H9 (cell line): ENCODE results near the gene UBE2L3. TPM values are rescaled to one million over a fixed set of nuclear protein-coding genes. Genes with fewer than 3 reads are reported as not detected.
A peak's percentile ranks its signal among the peaks of the same experiment; 100 is the strongest.

Experiments used
- DNase-seq: peaks from one replicate; pipeline ENCODE4 v3.0.0-alpha.2; 2017
- H2AFZ ChIP-seq: one replicate; pipeline ENCODE4 v1.6.1; 2013; ENCODE audit warnings: mild to moderate bottlenecking, low read length, control low read depth, moderate library complexity
- H2AK5ac ChIP-seq: 2 replicates; pipeline ENCODE4 v1.6.1; 2013; ENCODE audit warnings: low read length, control low read depth, mixed read lengths; ENCODE audit not compliant: insufficient read length
- H2BK120ac ChIP-seq: one replicate; pipeline ENCODE4 v1.6.1; 2013; ENCODE audit warnings: low read depth, mild to moderate bottlenecking, low read length, control low read depth, inconsistent platforms; ENCODE audit not compliant: poor library complexity, severe bottlenecking
- H2BK12ac ChIP-seq: 2 replicates; pipeline ENCODE4 v1.6.1; 2013; ENCODE audit warnings: low read length, control low read depth, mixed read lengths, low read depth; ENCODE audit not compliant: insufficient read length
- H2BK15ac ChIP-seq: 2 replicates; pipeline ENCODE4 v1.6.1; 2013; ENCODE audit warnings: low read depth, low read length, control low read depth
- H2BK20ac ChIP-seq: one replicate; pipeline ENCODE4 v1.6.1; 2013; ENCODE audit warnings: low read depth, mild to moderate bottlenecking, low read length, control low read depth, inconsistent platforms; ENCODE audit not compliant: poor library complexity, severe bottlenecking
- H2BK5ac ChIP-seq: 2 replicates; pipeline ENCODE4 v1.6.1; 2013; ENCODE audit warnings: low read length, control low read depth, mixed read lengths; ENCODE audit not compliant: insufficient read length
- H3K14ac ChIP-seq: 2 replicates; pipeline ENCODE4 v1.6.1; 2013; ENCODE audit warnings: low read length, control low read depth; ENCODE audit not compliant: insufficient read depth
- H3K18ac ChIP-seq: 2 replicates; pipeline ENCODE4 v1.6.1; 2013; ENCODE audit warnings: low read depth, mild to moderate bottlenecking, mixed read lengths, low read length, control low read depth; ENCODE audit not compliant: insufficient read length
- H3K23ac ChIP-seq: 2 replicates; pipeline ENCODE4 v1.6.1; 2013; ENCODE audit warnings: low read length, control low read depth, mixed read lengths, low read depth; ENCODE audit not compliant: insufficient read length
- H3K23me2 ChIP-seq: 2 replicates; pipeline ENCODE4 v1.6.1; 2013; ENCODE audit warnings: low read depth, mild to moderate bottlenecking, mixed read lengths, low read length, control low read depth; ENCODE audit not compliant: insufficient read length, poor library complexity, severe bottlenecking
- H3K27ac ChIP-seq: 2 replicates; pipeline ENCODE4 v1.5.1; 2013; ENCODE audit warnings: low read length, control low read depth, mixed read lengths, low read depth; ENCODE audit not compliant: insufficient read length
- H3K27me3 ChIP-seq: 2 replicates; pipeline ENCODE4 v1.6.1; 2013; ENCODE audit warnings: low read length, control low read depth, inconsistent platforms; ENCODE audit not compliant: insufficient read depth
- H3K4ac ChIP-seq: 2 replicates; pipeline ENCODE4 v1.6.1; 2013; ENCODE audit warnings: low read depth, mild to moderate bottlenecking, control low read depth, inconsistent platforms, low read length, moderate library complexity
- H3K4me1 ChIP-seq: 2 replicates; pipeline ENCODE4 v1.6.1; 2013; ENCODE audit warnings: low read length, control low read depth, inconsistent platforms; ENCODE audit not compliant: insufficient read depth
- H3K4me2 ChIP-seq: 2 replicates; pipeline ENCODE4 v1.6.1; 2013; ENCODE audit warnings: low read length, control low read depth, mixed read lengths; ENCODE audit not compliant: insufficient read length, insufficient read depth
- H3K56ac ChIP-seq: 2 replicates; pipeline ENCODE4 v1.6.1; 2013; ENCODE audit warnings: low read depth, mild to moderate bottlenecking, mixed read lengths, low read length, control low read depth; ENCODE audit not compliant: insufficient read length
- H3K79me1 ChIP-seq: 2 replicates; pipeline ENCODE4 v1.6.1; 2013; ENCODE audit warnings: low read depth, mild to moderate bottlenecking, moderate library complexity, low read length, control low read depth, inconsistent platforms; ENCODE audit not compliant: insufficient read depth, poor library complexity, severe bottlenecking
- H3K79me2 ChIP-seq: 2 replicates; pipeline ENCODE4 v1.6.1; 2013; ENCODE audit warnings: low read length, control low read depth, inconsistent platforms; ENCODE audit not compliant: insufficient read depth
- H3K9ac ChIP-seq: 2 replicates; pipeline ENCODE4 v1.6.1; 2013; ENCODE audit warnings: low read length, control low read depth, mixed read lengths; ENCODE audit not compliant: insufficient read length; ENCODE audit errors: extremely low read depth
- H3K9me3 ChIP-seq: one replicate; pipeline ENCODE4 v1.6.1; 2013; ENCODE audit warnings: low read depth, low read length, inconsistent platforms; ENCODE audit not compliant: control insufficient read depth
- H3T11ph ChIP-seq: one replicate; pipeline ENCODE4 v1.6.1; 2013; ENCODE audit warnings: mild to moderate bottlenecking, low read length, control low read depth, inconsistent platforms
- H4K20me1 ChIP-seq: one replicate; pipeline ENCODE4 v1.6.1; 2013; ENCODE audit not compliant: control insufficient read depth, insufficient read length, insufficient read depth
- H4K5ac ChIP-seq: 2 replicates; pipeline ENCODE4 v1.6.1; 2013; ENCODE audit warnings: low read depth, mild to moderate bottlenecking, mixed read lengths, low read length, control low read depth; ENCODE audit not compliant: insufficient read length
- H4K8ac ChIP-seq: replicated peaks from 2 replicates; pipeline ENCODE4 v1.6.1; 2013; ENCODE audit warnings: low read length, control low read depth, mixed read lengths, low read depth; ENCODE audit not compliant: insufficient read length
- H4K91ac ChIP-seq: 2 replicates; pipeline ENCODE4 v1.6.1; 2013; ENCODE audit warnings: low read depth, mild to moderate bottlenecking, moderate library complexity, mixed read lengths, low read length, control low read depth; ENCODE audit not compliant: insufficient read length
- H3K27ac Mint-ChIP-seq, 3 experiments: 2 replicates in 2 of 3; 3 replicates in 1 of 3; pipeline ENCODE4 v1.8.0; 2020 to 2021; ENCODE audit warnings: mixed read lengths in 3 of 3, mild to moderate bottlenecking in 1 of 3, moderate library complexity in 1 of 3
- H3K27me3 Mint-ChIP-seq: 2 replicates; pipeline ENCODE4 v1.8.0; 2021; ENCODE audit warnings: low read depth, mild to moderate bottlenecking, moderate library complexity, mixed read lengths
- H3K36me3 Mint-ChIP-seq, 3 experiments: 2 replicates in 2 of 3; 3 replicates in 1 of 3; pipeline ENCODE4 v1.8.0; 2020 to 2021; ENCODE audit warnings: low read depth in 3 of 3, mixed read lengths in 3 of 3; ENCODE audit not compliant: insufficient read depth in 1 of 3
- H3K4me1 Mint-ChIP-seq, 2 experiments: 2 replicates each; pipeline ENCODE4 v1.8.0; 2020; ENCODE audit warnings: mixed read lengths in 2 of 2
- H3K4me3 Mint-ChIP-seq, 2 experiments: 2 replicates in 1 of 2; 3 replicates in 1 of 2; pipeline ENCODE4 v1.8.0; 2020 to 2021; ENCODE audit warnings: mild to moderate bottlenecking in 2 of 2, mixed read lengths in 2 of 2, moderate library complexity in 1 of 2
- H3K9me3 Mint-ChIP-seq, 2 experiments: 2 replicates in 1 of 2; 3 replicates in 1 of 2; pipeline ENCODE4 v1.8.0; 2020; ENCODE audit warnings: mild to moderate bottlenecking in 2 of 2, mixed read lengths in 2 of 2, moderate library complexity in 1 of 2
- CTCF ChIP-seq: fragments of 200-600 bp; sonication (generic); conservative IDR thresholded peaks from 3 replicates; pipeline ENCODE4 v1.8.0; 2021; ENCODE audit warnings: antibody characterized with exemption, mild to moderate bottlenecking
- WGBS: extraction: QIAGEN DNeasy Blood & Tissue Kit; methylation state at CpG from one replicate; pipeline ENCODE4 v1.1.7; 2013; ENCODE audit warnings: missing lambda C conversion rate, low lambda C conversion rate, mixed read lengths; ENCODE audit not compliant: insufficient read length; ENCODE audit errors: extremely low coverage; 5-methylcytosine and 5-hydroxymethylcytosine counted together
- total RNA-seq: library from RNA; stranded (reverse); gene quantifications from 2 replicates; pipeline ENCODE4 v1.2.1, GENCODE V29; 2021

The UBE2L3 gene
- total RNA-seq, 1 experiment from 2014 or later = 79.7 TPM

GRCh38 chr22:21622011-21622918, 54.8 kb downstream of the UBE2L3 start:
- Histone ChIP-seq H2BK15ac (no peak overlapping the region), H4K91ac (no peak overlapping the region), H2BK120ac (no peak overlapping the region), H3K23me2 (no peaks in the 10 kb centered on the region), H3K27me3 (no peaks in the 10 kb centered on the region), H2BK5ac (no peak overlapping the region), H3K56ac (no peak overlapping the region), H3K14ac (no peak overlapping the region), H3K9me3 (no peaks in the 10 kb centered on the region), H3K18ac (no peak overlapping the region), H3K4me1 (no peaks in the 10 kb centered on the region; the same call in none of the 2 replicates), H4K5ac (no peak overlapping the region), H3K9ac (no peak overlapping the region), H3K27ac (no peak overlapping the region), H3K4me2 (no peak overlapping the region), H3K4ac (no peak overlapping the region), H3K23ac (no peak overlapping the region), H2BK12ac (no peak overlapping the region), H3K79me2 (no peaks in the 10 kb centered on the region), H3K79me1 (no peaks in the 10 kb centered on the region), H4K20me1 (no peaks in the 10 kb centered on the region), H3T11ph (no peak overlapping the region), H2BK20ac (no peak overlapping the region), H2AFZ (no peak overlapping the region), H4K8ac (no peak overlapping the region), H2AK5ac (no peak overlapping the region)
- Mint-ChIP-seq H3K4me1 (peaks cover 9 to 14% of the 10 kb centered on the region in 2 experiments), H3K4me3 (no peak overlapping the region), H3K9me3 (no peaks in the 10 kb centered on the region), H3K27me3 (peaks cover 1% of the 10 kb centered on the region; the same call in 1 of the 2 replicates), H3K27ac (peak overlapping the region in 1 of 3 experiments; percentile 71; a peak in 3 of 7 replicates), H3K36me3 (peaks cover 3 to 35% (median 20%) of the 10 kb centered on the region in 3 experiments; a peak in 6 of 7 replicates)
- TF ChIP-seq CTCF = no peak
- DNase-seq = no peak
- WGBS = no CpG with 5 or more reads among the region's 17 CpGs
